Effector memory CD4-positive, alpha-beta T cell (primary cell): ENCODE results near the gene BTBD1.
"Not testable (repeated sequence)": the region's sequence is repeated elsewhere in the genome, so short reads cannot be mapped to it uniquely, and the experiment has no call there.

Experiments used
- DNase-seq, 3 donors: peaks; one replicate each; pipeline ENCODE4 v3.0.0-alpha.2; 2020
- H3K27ac ChIP-seq: 2 replicates; pipeline ENCODE4 v1.7.0; 2013; ENCODE audit warnings: mild to moderate bottlenecking, low read length, moderate library complexity; ENCODE audit not compliant: insufficient read depth, poor library complexity, severe bottlenecking
- H3K27me3 ChIP-seq: replicated peaks from 2 replicates; pipeline ENCODE4 v1.7.0; 2013; ENCODE audit warnings: mild to moderate bottlenecking, low read length; ENCODE audit not compliant: insufficient read depth, control insufficient read depth, poor library complexity, severe bottlenecking
- H3K36me3 ChIP-seq: 2 replicates; pipeline ENCODE4 v1.7.0; 2013; ENCODE audit warnings: mild to moderate bottlenecking, low read length, moderate library complexity; ENCODE audit not compliant: control insufficient read depth, insufficient read depth
- H3K4me1 ChIP-seq: 2 replicates; pipeline ENCODE4 v1.7.0; 2013; ENCODE audit warnings: low read length, mild to moderate bottlenecking; ENCODE audit not compliant: control insufficient read depth, insufficient read depth, poor library complexity, severe bottlenecking
- H3K4me3 ChIP-seq: 2 replicates; pipeline ENCODE4 v1.7.0; 2013; ENCODE audit warnings: low read length, low read depth, mild to moderate bottlenecking; ENCODE audit not compliant: insufficient read depth, poor library complexity, severe bottlenecking
- H3K9me3 ChIP-seq: 2 replicates; pipeline ENCODE4 v1.7.0; 2013; ENCODE audit warnings: mild to moderate bottlenecking, low read length, moderate library complexity; ENCODE audit not compliant: control insufficient read depth

BTBD1 gene

DNA sequence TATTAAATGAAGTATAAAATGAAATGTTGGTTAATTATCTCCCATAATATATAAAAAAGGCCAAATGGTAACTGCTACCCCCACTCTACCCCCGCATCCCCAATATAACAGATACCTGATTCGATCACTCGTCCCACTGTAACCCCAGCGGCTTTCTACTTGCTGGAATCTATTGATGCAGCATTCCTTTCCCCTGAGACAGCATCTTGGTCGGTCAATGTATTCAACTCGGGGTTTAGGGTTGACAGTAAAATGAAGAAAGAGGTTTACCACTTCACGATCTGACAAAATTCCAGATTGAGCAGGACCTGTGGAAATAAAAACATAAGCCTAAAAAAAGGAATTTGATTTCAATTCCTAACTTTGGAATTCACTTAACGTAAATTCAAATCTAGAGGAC lies 37.0 kb downstream of the BTBD1 start:
- Histone ChIP-seq H3K36me3 (peaks cover 25% of the 10 kb centered on the region), H3K4me1 (no peaks in the 10 kb centered on the region), H3K9me3 (no peaks in the 10 kb centered on the region)

DNA sequence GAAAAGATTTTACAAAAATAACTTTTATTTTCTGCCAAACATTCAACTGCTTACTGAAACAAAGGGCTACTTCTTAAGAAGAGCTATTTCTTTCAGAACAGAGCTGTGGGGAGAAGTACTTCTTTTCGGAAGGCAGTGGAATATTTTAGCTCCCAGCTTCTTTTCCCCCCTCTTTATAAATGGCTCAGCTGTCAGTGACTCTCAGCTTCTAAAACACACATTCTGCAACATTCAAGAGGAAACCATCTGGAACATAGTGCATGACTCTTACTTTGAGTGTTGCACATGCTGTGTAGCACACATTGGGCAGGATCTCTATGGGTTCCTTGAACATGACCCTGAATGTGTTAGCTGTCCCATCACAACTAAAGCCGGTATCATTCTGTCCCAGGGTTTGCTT lies 48.6 kb downstream of the BTBD1 start:
- Histone ChIP-seq H3K27ac (no peak overlapping the region), H3K9me3 (no peaks in the 10 kb centered on the region), H3K4me1 (no peaks in the 10 kb centered on the region), H3K4me3 (no peak overlapping the region), H3K27me3 (no peaks in the 10 kb centered on the region), H3K36me3 (peaks cover 21% of the 10 kb centered on the region)
- DNase-seq, result no peak

More for the DNA sequence above, 37.0 kb downstream of the BTBD1 start:
- Histone ChIP-seq H3K4me3 (no peak overlapping the region), H3K27ac (no peak overlapping the region), H3K27me3 (no peaks in the 10 kb centered on the region)
- no peak for DNase-seq

DNA sequence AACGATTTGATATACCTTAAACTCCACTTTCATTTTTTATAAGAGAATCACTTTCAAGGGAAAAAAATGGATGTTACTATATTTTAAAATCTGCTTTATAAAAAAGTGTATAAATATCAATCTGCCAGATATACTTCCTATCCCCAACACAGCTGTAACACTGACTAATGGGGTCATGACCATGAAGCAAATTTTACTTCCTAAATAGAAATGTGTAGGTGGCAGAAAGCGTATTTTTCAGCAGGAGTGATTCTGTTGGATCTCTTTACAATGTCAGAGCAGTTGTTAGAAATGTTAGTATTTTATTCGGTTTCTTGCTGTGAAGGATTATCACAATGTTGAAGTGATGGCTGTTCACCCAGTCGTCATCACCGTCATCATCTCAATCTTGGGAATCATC lies 50.1 kb downstream of the BTBD1 start:
- Histone ChIP-seq H3K36me3 (peaks cover 20% of the 10 kb centered on the region), H3K27ac (no peak overlapping the region), H3K4me1 (peaks cover 3% of the 10 kb centered on the region), H3K9me3 (no peaks in the 10 kb centered on the region), H3K4me3 (no peak overlapping the region), H3K27me3 (no peaks in the 10 kb centered on the region)
- DNase-seq, result no peak

DNA sequence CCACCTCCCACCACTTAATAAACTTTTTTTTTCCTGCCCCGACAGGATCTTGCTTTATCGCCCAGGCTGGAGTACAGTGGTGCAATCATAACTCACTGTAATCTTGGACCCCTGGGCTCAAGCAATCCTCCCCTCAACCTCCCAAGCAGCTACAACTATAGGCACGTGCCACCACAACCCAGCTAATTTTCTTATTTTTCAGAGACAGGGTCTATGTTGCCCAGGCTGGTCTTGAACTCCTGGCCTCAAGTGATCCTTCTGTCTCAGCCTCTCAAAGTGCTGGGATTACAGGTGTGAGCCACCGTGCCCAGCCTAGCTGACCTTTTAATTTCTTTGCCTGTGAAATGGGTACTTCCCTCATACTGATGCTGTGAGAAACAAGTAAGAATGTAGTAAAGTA lies 51.7 kb downstream of the BTBD1 start:
- Histone ChIP-seq H3K4me3 (no peak overlapping the region), H3K9me3 (no peaks in the 10 kb centered on the region), H3K36me3 (peaks cover 17% of the 10 kb centered on the region), H3K27ac (no peak overlapping the region), H3K4me1 (peaks cover 10% of the 10 kb centered on the region), H3K27me3 (no peaks in the 10 kb centered on the region)
- no peak for DNase-seq

DNA sequence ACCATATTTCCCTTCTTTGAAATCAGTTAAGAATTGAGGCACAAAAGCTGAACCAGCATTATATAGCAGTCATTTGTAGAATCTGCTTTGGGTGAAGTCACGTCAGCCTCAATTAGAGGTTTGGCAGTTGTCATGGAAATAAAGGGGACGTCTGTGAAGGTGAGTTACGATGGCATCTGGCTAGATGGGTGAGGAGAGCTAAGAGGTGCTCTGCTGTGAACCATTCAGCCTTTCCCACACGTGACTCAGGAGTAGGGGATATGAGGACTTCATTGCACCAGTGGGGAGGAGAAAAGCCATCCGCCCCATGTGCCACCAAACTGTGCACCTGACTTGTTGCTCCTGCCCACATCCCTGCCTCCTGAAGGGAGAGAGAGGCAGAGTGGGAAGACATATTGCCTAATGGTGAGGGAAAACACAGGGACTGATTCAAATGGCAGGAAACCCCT lies 52.8 kb downstream of the BTBD1 start:
- no peak overlapping the region for H3K4me3 ChIP-seq
- H3K27me3 ChIP-seq, result no peaks in the 10 kb centered on the region
- H3K9me3 ChIP-seq, result no peaks in the 10 kb centered on the region
- H3K27ac ChIP-seq, result no peak overlapping the region
- DNase-seq, result no peak
- H3K4me1 ChIP-seq, result peaks cover 17% of the 10 kb centered on the region
- peaks cover 16% of the 10 kb centered on the region for H3K36me3 ChIP-seq

DNA sequence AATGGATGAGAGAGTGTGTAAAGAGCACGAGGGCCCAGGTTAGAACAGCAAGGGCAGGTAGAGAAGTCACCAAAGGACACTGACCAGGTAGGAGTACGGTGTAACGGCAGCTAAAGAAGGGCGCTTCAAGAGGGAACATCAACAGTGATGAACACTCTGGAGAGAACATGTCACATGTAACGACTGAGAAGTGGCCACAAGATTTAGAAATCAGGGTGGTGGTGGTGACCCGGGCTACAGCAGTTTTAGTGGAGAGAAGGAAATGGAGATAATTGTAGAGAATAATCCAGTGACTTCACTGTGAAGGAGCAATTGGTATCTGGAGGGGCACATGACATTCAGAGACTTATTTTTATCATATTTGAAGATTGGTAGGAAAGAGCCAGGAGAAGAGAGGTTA lies 54.4 kb downstream of the BTBD1 start:
- Histone ChIP-seq H3K4me1 (peaks cover 17% of the 10 kb centered on the region), H3K9me3 (no peaks in the 10 kb centered on the region), H3K27me3 (no peaks in the 10 kb centered on the region), H3K4me3 (no peak overlapping the region), H3K36me3 (peaks cover 17% of the 10 kb centered on the region), H3K27ac (no peak overlapping the region)
- DNase-seq, result no peak

DNA sequence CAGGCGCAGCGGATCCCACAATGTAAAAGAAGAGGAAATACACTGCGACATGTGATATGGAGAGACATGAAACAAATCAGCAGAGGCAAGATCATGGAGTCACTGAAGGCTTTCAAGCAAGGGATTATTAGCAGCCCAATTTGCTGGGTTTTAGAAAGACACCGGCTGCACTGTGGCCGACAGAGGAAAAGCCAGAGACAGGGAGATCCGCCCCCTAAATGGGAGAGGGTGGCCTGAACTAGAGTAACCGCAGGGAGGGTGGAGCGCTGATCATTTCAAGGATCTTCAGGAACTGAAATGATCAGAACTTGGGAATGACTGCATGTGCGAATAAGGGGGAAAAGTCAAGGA lies 55.0 kb downstream of the BTBD1 start:
- H3K9me3 ChIP-seq, result no peaks in the 10 kb centered on the region
- H3K36me3 ChIP-seq, result peaks cover 16% of the 10 kb centered on the region
- H3K27ac ChIP-seq, result peak overlapping the region; percentile 80
- H3K4me3 ChIP-seq, result peak overlapping the region; percentile 81
- no peaks in the 10 kb centered on the region for H3K27me3 ChIP-seq
- peaks cover 17% of the 10 kb centered on the region for H3K4me1 ChIP-seq
- no peak for DNase-seq

DNA sequence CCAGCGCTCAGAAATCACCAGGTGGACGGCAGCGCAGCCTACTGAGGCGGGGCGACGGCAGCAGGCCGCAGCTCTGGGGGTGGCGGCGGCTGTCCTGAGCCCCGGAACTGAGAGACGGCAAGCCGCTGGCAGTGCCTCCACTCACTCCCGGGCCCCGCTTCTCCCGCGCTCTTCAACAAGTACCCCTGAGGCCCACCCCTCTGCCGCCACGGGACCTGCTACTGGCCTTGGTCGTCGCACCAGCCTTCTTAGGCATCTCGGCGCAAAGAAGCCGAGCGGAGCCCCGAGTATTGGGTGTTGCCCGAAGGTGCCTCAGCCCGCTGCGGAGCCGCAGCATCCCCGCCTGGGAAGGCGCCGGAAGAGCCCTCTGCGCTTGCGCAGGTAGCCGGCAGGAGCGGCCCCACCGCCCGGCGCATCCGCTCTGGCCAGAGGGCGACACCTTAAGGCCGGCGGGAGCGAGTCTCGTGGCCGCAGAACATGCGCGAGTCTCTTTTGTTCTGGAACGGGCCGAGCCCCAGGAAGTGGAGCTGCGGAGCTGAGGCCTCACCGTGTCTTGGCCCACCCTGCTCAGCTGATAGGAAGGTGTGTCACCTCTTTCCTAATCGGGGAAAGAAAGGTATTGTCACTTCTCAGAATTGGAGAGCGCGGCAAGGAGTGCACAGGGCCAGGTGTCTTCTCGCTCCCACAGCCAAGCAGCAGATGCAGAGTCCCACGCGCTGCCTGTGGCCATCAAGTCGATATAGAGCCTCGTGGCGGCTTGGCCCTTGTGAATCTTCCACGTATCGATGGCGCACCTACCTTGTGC lies 55.6 kb downstream of the BTBD1 start, which contains the start of gene C15orf40:
C15orf40 (minus strand) TSS at position 369 of the 805 bp plus-strand sequence; CDS start at position 337, 32 bp downstream.
- Histone ChIP-seq H3K4me3 (peak within 1 kb of the TSS; percentile 81), H3K9me3 (no peaks in the 10 kb centered on the region), H3K27me3 (no peaks in the 10 kb centered on the region), H3K36me3 (peaks cover 20% of the 10 kb centered on the region), H3K27ac (peak within 1 kb of the TSS; percentile 80), H3K4me1 (peaks cover 17% of the 10 kb centered on the region)
- peak; percentile 73 to 79 (median 77) for DNase-seq

DNA sequence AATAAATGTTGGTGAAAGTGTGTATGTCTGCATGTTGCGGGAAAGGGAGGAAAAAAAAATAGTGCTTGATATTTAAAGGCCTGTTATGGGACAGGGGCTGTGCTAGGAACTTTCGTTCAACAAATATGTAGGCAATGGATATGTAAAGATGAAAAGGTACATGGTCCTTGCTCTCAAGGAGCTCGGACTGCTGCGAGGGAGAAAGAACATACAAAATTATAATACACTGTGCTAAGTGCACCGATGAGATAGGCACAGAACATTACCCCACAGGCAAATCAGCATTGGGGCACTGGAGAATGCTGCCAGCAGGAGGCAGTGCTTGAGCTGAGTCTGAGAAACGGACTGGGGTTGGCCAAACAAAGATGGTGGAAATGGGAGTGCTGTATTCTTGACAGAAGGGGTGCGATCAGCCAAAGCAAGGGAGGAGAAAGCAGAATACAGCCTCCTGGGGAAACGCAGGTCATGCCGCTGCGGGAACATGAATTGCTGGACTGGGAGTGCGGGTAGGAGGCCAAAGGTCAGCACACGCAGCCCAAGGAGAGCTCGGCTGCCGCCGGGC lies 56.3 kb downstream of the BTBD1 start:
- H3K27ac ChIP-seq, result peak overlapping the region; percentile 80
- H3K27me3 ChIP-seq, result no peaks in the 10 kb centered on the region
- peak; percentile 25 to 53 (median 50) for DNase-seq
- peaks cover 22% of the 10 kb centered on the region for H3K36me3 ChIP-seq
- no peaks in the 10 kb centered on the region for H3K9me3 ChIP-seq
- H3K4me1 ChIP-seq, result peaks cover 17% of the 10 kb centered on the region
- H3K4me3 ChIP-seq, result peak overlapping the region; percentile 81

DNA sequence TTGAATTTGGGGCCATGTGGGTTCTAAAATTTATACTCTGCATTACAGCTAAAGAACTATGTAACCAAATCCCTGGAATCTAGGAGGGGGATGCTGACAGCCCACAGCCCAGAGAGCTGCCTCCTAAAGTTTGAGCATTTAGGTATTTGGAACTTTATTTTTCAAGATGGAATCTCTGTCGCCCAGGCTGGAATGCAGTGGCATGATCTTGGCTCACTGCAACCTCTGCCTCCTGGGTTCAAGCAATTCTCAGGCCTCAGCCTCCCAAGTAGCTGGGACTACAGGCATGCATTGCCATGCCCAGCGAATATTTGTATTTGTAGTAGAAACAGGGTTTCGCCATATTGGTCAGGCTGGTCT lies 66.4 kb downstream of the BTBD1 start:
- not testable (repeated sequence) for H3K4me1 ChIP-seq, H3K27me3 ChIP-seq, DNase-seq, H3K4me3 ChIP-seq, H3K36me3 ChIP-seq, H3K27ac ChIP-seq, H3K9me3 ChIP-seq
